ENCODE data around the gene LRP4. TPM values are rescaled to one million over a fixed set of nuclear protein-coding genes. Genes with fewer than 3 reads are reported as not detected.

The LRP4 gene
- total RNA-seq, 1 experiment from 2014 or later, result 11.6 TPM

GRCh38 chr11:46877580-46877979 lies 40.8 kb downstream of the LRP4 start:
- H3K4me3 Mint-ChIP-seq, result no peak overlapping the region
- Histone ChIP-seq H3K79me2 (ENCODE audit: insufficient read depth, low read length) (no peaks in the 10 kb centered on the region), H4K5ac (ENCODE audit: insufficient read length, low read depth, low read length) (no peak overlapping the region), H2AK5ac (ENCODE audit: insufficient read length, low read length) (no peak overlapping the region), H3K27ac (ENCODE audit: insufficient read length, low read depth, low read length) (no peak overlapping the region), H4K20me1 (ENCODE audit: control insufficient read depth, insufficient read depth, insufficient read length) (no peaks in the 10 kb centered on the region), H3K9ac (ENCODE audit: extremely low read depth, insufficient read length, low read length) (no peak overlapping the region), H3K9me3 (ENCODE audit: control insufficient read depth, low read depth, low read length) (no peaks in the 10 kb centered on the region), H2AFZ (ENCODE audit: low read length) (no peak overlapping the region), H3K14ac (ENCODE audit: insufficient read depth, low read length) (no peak overlapping the region), H3K79me1 (ENCODE audit: insufficient read depth, low read depth, low read length, poor library complexity, severe bottlenecking) (no peaks in the 10 kb centered on the region), H3K27me3 (ENCODE audit: insufficient read depth, low read length) (no peaks in the 10 kb centered on the region), H3K4ac (ENCODE audit: low read depth, low read length) (no peak overlapping the region), H2BK12ac (ENCODE audit: insufficient read length, low read depth, low read length) (no peak overlapping the region), H2BK20ac (ENCODE audit: low read depth, low read length, poor library complexity, severe bottlenecking) (no peak overlapping the region), H4K91ac (ENCODE audit: insufficient read length, low read depth, low read length) (no peak overlapping the region), H3K18ac (ENCODE audit: insufficient read length, low read depth, low read length) (no peak overlapping the region), H3K4me1 (ENCODE audit: insufficient read depth, low read length) (no peaks in the 10 kb centered on the region), H3T11ph (ENCODE audit: low read length) (no peak overlapping the region), H3K4me2 (ENCODE audit: insufficient read depth, insufficient read length, low read length) (no peak overlapping the region), H3K23ac (ENCODE audit: insufficient read length, low read depth, low read length) (no peak overlapping the region), H2BK120ac (ENCODE audit: low read depth, low read length, poor library complexity, severe bottlenecking) (no peak overlapping the region), H2BK5ac (ENCODE audit: insufficient read length, low read length) (no peak overlapping the region), H3K23me2 (ENCODE audit: insufficient read length, low read depth, low read length, poor library complexity, severe bottlenecking) (no peaks in the 10 kb centered on the region), H4K8ac (replicated peaks; ENCODE audit: insufficient read length, low read depth, low read length) (no peak overlapping the region), H3K56ac (ENCODE audit: insufficient read length, low read depth, low read length) (no peak overlapping the region), H2BK15ac (ENCODE audit: low read depth, low read length) (no peak overlapping the region)
- no peaks in the 10 kb centered on the region for H3K9me3 Mint-ChIP-seq
- no peaks in the 10 kb centered on the region for H3K27me3 Mint-ChIP-seq (ENCODE audit: low read depth)
- H3K27ac Mint-ChIP-seq, result no peak overlapping the region
- DNase-seq, result no peak
- no peak for TF ChIP-seq CTCF (conservative IDR thresholded peaks at IDR 0.05)
- H3K4me1 Mint-ChIP-seq, result no peaks in the 10 kb centered on the region
- no CpG with 5 or more reads among the region's 1 CpG for WGBS (ENCODE audit: extremely low coverage, insufficient read length, low lambda C conversion rate)
- peaks cover 40 to 64% (median 58%) of the 10 kb centered on the region in 3 experiments; a peak in 6 of 7 replicates for H3K36me3 Mint-ChIP-seq (ENCODE audit: insufficient read depth in 1 of 3, low read depth in 3 of 3)
